ENCODE data around the gene POC1A. TPM values are rescaled to one million over a fixed set of nuclear protein-coding genes. Genes with fewer than 3 reads are reported as not detected.

POC1A gene
- total RNA-seq, 1 experiment from 2014 or later: 10.7 TPM

DNA sequence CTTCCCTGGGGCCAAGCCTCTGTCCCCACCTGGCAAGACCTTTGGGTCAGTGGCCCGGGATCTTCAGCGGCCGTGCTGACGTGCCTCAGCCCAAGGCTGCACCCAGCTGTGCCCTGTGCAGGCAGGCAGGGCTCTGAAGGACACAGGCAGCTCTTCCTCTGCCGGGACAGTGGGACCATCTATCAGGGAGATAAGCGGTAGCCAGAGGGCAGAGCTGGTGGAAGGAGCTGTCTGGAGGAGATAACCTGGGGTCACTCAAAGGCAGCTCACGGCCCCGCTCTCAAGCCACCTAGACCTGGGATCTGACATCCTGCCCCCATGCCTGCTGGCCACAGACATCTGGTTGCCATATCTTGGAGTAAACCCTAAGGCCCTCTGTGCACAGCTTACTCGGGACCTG, 125.2 kb downstream of the POC1A start:
- no peak for DNase-seq (ENCODE audit: low read depth)

GRCh38 chr3:52028572-52028971, 125.7 kb downstream of the POC1A start:
- DNase-seq (ENCODE audit: low read depth): no peak

DNA sequence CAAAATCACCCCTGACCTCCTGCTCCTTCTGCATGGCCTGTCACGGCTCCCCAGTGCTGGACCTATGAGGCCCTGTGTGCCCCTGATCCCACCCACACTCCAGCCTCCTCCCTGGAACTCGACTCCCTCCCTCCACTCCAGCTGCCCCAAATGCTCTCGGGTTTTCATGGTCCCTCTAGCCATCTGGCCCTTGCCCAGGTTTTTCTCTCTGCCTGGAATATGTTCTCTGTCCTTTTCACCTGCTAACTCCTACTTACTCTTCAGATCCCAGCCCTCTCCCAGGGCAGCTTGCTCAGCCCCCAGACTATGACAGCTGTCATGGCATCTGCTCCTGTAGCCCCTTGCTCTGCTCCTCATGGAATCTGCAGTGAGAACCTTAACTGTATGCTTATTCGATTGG, 128.2 kb downstream of the POC1A start:
- DNase-seq (ENCODE audit: low read depth): no peak

DNA sequence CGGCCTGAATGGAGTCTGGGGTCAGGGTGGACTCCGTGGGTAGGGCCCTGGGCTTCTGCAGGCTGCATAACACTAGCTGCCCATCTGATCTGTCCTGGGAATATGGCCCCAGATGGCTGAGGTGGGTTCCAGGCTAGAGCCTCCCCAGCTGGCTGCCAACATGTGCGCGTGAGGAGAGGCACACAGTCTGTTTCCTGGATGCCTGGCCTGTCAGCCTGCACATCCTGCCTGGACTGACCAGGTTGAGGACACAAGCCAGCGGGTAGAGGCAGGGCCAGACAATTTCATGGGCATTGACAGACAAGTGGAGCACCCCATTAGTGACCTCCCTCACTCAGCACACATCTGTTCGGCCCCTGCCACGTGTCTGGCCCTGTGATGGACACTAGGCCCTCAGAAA, 128.8 kb downstream of the POC1A start:
- DNase-seq (ENCODE audit: low read depth): no peak

Other genes with a start within 250 kb of the POC1A start
- gene RRP9, start 212.5 kb downstream of the POC1A start, total RNA-seq (2014; rRNA removed; shearing (Covaris generic)): 22.2 and 26.3 TPM in 2 replicates
- 12.3 and 15.9 TPM in 2 replicates for gene PARP3, start 212.1 kb downstream of the POC1A start, total RNA-seq (2014; rRNA removed; shearing (Covaris generic))
- 0.02 TPM in 1 of 2 replicates, not detected in the other for gene GPR62, start 199.0 kb downstream of the POC1A start, total RNA-seq (2014; rRNA removed; shearing (Covaris generic))
- gene PCBP4, start 187.0 kb downstream of the POC1A start, total RNA-seq (2014; rRNA removed; shearing (Covaris generic)): 14.7 and 45.1 TPM in 2 replicates
- 10.6 and 14.4 TPM in 2 replicates for gene ABHD14B, start 180.4 kb downstream of the POC1A start, total RNA-seq (2014; rRNA removed; shearing (Covaris generic))
- 9.9 and 17.8 TPM in 2 replicates for gene ABHD14A, start 179.4 kb downstream of the POC1A start, total RNA-seq (2014; rRNA removed; shearing (Covaris generic))
- gene ACY1, start 170.9 kb downstream of the POC1A start, total RNA-seq (2014; rRNA removed; shearing (Covaris generic)): 26.4 and 29.4 TPM in 2 replicates
- 590 and 1,001 TPM in 2 replicates for gene RPL29, start 158.5 kb downstream of the POC1A start, total RNA-seq (2014; rRNA removed; shearing (Covaris generic))
- 9.6 and 14.0 TPM in 2 replicates for gene DUSP7, start 97.9 kb downstream of the POC1A start, total RNA-seq (2014; rRNA removed; shearing (Covaris generic))
- 39.0 and 52.8 TPM in 2 replicates for gene ALAS1, start 43.7 kb upstream of the POC1A start, total RNA-seq (2014; rRNA removed; shearing (Covaris generic))
- gene TLR9, start 71.2 kb upstream of the POC1A start, total RNA-seq (2014; rRNA removed; shearing (Covaris generic)): not detected in 2 replicates
- 38.5 and 51.0 TPM in 2 replicates for gene TWF2, start 84.7 kb upstream of the POC1A start, total RNA-seq (2014; rRNA removed; shearing (Covaris generic))
- 1.9 and 4.6 TPM in 2 replicates for gene PPM1M, start 91.3 kb upstream of the POC1A start, total RNA-seq (2014; rRNA removed; shearing (Covaris generic))
- 29.9 and 35.5 TPM in 2 replicates for gene WDR82, start 124.2 kb upstream of the POC1A start, total RNA-seq (2014; rRNA removed; shearing (Covaris generic))
- gene GLYCTK, start 133.4 kb upstream of the POC1A start, total RNA-seq (2014; rRNA removed; shearing (Covaris generic)): 1.6 and 2.8 TPM in 2 replicates
- gene DNAH1, start 161.9 kb upstream of the POC1A start, total RNA-seq (2014; rRNA removed; shearing (Covaris generic)): 0.02 and 0.52 TPM in 2 replicates

Data from M059J (cell line).